Measurements from ENCODE around the gene FABP3.
A peak's percentile ranks its signal among the peaks of the same experiment; 100 is the strongest.

FABP3 gene

DNA sequence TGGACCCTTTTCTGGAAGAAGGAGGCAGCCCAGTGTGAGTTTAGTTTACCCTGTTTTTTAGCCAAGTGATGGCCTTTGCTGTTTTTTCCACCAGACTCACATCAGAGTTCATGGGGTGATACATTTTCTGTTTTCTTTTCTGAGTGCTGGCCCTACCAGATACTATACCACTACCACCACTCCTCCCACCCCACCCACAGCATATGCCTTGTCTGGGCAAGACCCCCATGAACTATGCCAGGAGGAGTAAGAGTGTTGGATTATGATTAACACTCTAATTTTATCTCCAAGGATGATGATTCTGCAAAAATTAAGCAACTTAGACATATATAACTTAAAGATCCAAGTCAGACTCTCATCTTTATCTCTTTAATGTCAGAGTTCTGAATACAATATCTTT is 26.1 kb downstream of the FABP3 start:
- no peak for DNase-seq (ENCODE audit: low read depth)
- no peak overlapping the region for H3K4me3 ChIP-seq (ENCODE audit: control insufficient read depth, low read depth, low read length)
- no peak for TF ChIP-seq CTCF (conservative IDR thresholded peaks at IDR 0.05; ENCODE audit: control insufficient read depth, insufficient read depth, low read depth, low read length)

GRCh38 chr1:31345635-31346034 is 27.2 kb downstream of the FABP3 start:
- H3K4me3 ChIP-seq (ENCODE audit: control insufficient read depth, low read depth, low read length), result no peak overlapping the region
- no peak for DNase-seq (ENCODE audit: low read depth)
- TF ChIP-seq CTCF (conservative IDR thresholded peaks at IDR 0.05; ENCODE audit: control insufficient read depth, insufficient read depth, low read depth, low read length), result no peak

- DNase-seq (ENCODE audit: low read depth), result no peak
- TF ChIP-seq CTCF (conservative IDR thresholded peaks at IDR 0.05; ENCODE audit: control insufficient read depth, insufficient read depth, low read depth, low read length), result no peak
- H3K4me3 ChIP-seq (ENCODE audit: control insufficient read depth, low read depth, low read length), result no peak overlapping the region
These were observed 28.4 kb downstream of the FABP3 start for GRCh38 chr1:31344503-31344902.

DNA sequence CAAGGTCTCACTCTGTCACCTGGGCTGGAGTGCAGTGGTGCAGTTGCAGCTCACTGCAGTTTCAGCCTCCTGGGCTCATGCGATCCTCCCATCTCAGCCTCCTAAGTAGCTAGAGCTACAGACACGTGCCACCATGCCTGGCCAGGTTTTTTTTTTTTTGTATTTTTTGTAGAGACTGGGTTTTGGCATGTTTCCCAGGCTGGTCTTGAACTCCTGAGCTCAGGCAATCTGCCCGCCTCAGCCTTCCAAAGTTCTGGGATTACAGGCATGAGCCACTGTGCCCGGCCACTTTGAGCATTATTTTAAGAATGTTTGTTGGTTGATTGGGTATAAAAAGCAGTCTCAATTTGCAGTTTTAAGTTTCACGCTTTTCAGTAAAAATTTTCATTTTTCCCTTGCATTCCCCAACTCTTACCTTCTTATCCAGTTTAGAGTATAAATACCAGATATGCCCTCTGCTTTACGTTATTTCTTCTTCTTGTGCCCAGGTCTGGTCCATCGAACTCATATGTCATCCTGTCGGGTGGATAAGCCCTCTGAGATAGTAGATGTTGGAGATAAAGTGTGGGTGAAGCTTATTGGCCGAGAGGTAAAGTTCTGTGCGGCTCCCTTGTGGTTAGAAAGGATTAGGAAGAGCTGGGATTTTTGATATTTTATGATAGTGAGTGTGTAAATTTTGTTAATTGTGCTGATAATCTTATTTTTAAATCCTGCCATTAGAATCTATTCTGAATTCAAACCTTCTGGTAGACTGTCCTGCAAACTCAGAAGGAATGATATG is 36.0 kb downstream of the FABP3 start:
- no peak for DNase-seq (ENCODE audit: low read depth)
- H3K4me3 ChIP-seq (ENCODE audit: control insufficient read depth, low read depth, low read length), result no peak overlapping the region
- TF ChIP-seq CTCF (conservative IDR thresholded peaks at IDR 0.05; ENCODE audit: control insufficient read depth, insufficient read depth, low read depth, low read length), result no peak

DNA sequence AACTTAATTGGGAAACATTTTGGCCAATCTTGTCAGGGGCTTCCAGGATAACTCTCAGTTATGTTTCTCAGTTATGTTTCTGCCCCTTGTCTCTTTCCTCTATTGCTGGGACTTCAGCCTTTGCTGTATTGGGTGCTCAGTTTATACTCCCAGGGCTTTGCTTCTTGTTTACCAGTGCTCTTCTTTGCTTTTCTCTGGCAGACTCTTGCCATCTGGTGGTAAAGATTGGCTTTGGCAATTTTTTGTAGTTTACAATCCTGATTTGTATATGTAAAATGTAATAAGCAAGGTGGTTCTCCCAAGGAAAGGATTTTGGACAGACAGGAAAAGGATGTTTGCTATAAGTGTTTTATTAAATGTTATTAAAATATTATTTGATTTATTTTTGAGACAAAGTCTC is 37.9 kb downstream of the FABP3 start:
- TF ChIP-seq CTCF (conservative IDR thresholded peaks at IDR 0.05; ENCODE audit: control insufficient read depth, insufficient read depth, low read depth, low read length), result peak; percentile 58
- H3K4me3 ChIP-seq (ENCODE audit: control insufficient read depth, low read depth, low read length), result no peak overlapping the region
- DNase-seq (ENCODE audit: low read depth), result peak; percentile 64

DNA sequence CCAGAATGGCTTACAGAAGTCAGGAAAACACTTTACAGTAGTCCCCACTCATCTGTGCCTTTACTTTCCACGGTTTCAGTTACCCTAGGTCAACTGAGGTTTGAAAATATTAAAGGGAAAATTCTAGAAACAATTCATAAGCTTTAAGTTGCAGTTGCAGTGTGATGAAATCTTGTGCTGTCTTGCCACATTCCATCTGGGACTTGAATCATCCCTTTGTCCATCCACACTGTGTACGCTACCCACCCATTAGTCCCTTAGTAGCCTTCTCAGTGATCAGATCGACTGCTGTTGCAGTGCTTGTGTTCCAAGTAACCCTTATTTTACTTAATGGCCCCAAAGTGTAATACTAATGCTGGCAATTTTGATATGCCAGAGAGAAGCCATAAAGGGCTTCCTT is 45.5 kb downstream of the FABP3 start:
- TF ChIP-seq CTCF (conservative IDR thresholded peaks at IDR 0.05; ENCODE audit: control insufficient read depth, insufficient read depth, low read depth, low read length), result no peak
- DNase-seq (ENCODE audit: low read depth), result peak; percentile 82
- H3K4me3 ChIP-seq (ENCODE audit: control insufficient read depth, low read depth, low read length), result no peak overlapping the region
